NCI-H187 (cell line): Measurements from ENCODE around the gene DGLUCY.
"Not testable (repeated sequence)": the region's sequence is repeated elsewhere in the genome, so short reads cannot be mapped to it uniquely, and the experiment has no call there.

ENCODE experiments used
- DNase-seq, 2 experiments: peaks; one replicate each; lab custom pipeline; 2025; lab: John Stamatoyannopoulos, UW

The DGLUCY gene

DNA sequence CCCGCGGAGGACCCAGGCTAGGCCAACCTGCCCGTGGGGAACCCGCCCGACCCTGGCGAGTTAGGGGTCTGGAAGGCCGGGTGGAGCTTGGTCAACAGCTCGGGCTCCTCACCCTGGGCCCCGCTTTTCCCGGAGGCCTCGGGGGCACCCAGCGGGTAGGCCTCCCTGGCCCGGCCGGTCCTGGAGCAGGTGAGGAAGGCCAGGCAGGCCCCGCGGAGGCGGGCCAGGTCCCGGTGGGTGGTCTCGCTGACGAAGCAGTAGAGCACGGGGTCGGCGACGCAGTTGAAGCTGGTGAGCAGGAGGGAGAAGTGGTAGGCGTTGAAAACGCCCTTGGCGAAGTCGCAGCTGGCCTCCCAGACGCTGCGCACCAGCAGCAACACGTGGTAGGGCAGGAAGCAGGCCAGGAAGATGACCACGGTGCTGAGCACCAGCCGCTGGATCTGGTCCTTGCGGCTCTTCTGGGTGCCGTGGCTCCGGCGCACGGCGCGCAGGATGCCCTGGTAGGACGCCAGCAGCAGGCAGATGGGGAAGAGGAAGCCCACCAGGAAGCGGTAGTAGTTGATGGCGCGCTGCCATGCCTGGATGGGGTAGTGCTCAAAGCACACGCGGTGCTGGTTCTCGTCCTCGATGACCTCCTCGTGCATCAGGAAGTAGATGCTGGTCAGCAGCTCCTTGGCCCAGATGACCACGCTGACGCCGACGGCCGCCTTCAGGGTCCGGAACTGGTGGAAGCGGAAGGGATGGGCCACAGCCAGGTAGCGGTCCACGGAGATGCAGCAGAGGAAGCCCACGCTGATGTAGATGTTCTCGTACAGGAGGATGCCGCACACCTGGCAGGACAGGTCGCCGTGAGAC lies 120.3 kb downstream of the DGLUCY start:
- no peak for DNase-seq

DNA sequence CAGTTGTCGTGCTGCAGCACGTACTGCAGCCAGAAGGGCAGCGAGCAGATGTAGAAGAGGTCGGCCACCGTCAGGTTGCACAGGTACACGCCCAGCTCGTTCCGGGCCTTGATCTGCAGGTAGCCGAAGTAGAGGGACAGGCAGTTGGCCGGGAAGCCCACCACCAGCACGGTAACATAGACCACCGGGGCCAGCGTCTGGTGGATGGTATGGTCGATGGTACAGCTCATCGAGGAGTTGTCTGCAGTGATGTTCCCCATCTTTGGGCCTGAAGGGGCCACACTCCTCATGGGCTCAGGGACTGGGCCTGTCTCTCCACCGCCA lies 120.9 kb downstream of the DGLUCY start:
- no peak for DNase-seq

DNA sequence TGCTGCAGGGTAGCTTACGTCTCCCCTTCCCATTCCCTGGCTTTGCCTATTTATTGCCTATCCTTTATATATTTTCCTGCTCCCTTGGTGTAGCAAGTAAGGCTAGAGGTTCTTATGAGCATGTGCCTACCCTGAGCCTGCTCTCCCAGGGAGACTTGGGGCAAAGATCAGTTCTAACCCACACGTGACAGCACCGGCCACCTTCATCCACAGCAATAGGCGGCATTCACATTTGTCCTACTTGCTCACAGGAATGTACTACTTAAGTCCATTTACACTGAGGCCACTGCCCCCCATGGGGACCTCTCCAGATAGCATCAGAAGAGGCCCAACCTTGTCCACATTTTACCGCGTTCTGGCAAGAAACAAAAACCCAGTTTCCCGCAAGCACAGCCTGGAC lies 122.0 kb downstream of the DGLUCY start:
- no peak for DNase-seq

DNA sequence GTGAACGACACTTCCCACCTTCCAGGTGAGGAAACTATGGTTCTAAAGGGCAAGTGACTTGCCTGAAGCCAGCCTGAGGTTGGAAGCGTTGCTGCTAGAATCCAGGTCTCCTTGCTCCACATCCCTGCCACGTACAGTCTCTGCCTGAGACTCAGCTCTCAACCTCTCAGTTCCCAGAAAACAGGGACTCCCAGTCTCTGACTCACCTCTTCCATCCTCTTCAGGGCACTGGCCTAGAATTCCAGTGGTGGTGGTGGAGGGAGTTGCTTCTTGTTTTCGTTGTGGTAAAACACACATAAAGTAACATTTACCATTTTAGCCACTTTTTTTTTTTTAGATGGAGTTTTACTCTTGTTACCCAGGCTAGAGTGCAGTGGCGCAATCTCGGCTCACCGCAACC lies 123.3 kb downstream of the DGLUCY start:
- no peak for DNase-seq

DNA sequence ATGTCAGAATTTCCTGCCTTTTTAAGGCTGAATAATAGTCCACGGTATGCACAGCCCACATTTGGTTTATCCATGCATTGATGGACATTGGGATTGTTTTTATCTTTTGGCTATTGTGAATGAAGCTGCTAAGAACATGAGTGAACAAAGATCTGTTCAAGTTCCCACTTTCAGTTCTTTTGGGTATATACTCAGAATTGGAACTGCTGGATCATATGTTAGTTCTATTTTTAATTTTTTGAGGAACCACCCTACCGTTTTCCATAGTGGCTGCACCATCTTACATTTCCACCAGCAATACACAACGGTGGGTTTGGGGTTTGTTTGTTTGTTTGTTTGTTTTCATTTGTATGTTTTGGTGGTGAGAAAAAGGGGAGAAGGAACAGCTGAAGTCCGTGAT lies 124.2 kb downstream of the DGLUCY start:
- no peak for DNase-seq

DNA sequence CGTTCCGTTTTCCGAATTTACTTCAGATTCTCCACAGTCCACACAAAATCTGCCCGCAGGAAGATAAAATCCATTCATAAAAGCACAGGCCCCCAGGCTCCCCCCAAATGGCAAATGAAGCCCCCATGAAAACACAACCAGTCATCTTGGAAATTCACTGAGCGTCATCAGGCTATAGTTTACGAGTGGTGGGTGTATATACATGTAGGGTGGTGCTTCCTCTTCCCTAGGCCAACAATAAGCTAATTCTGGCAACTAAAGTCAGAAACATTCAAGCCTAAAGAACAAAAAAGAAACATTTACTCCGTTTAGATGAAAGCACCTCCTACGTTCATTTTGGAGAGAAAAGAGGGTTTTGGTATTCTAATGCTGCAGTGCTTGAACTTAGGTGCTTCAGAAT lies 124.8 kb downstream of the DGLUCY start:
- no peak for DNase-seq

DNA sequence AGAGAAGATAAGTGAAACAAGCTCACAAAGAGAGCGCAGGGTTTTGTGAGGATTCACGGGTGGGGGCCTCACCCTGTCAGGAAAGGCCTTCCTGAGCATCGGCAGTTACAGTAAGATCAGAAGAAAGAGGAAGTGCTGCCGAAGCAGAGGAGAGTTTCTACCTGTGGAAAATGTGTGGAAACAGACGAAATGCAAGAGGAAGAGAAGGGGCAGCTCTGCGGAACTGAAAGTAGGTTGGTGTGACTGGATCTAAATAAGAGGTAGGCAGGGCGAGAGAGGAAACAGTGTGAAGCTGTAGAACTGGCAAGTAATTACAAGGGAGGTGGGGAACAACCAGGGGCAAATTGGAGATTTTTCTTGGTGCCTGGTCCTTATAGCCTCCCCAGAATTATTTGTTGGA lies 128.0 kb downstream of the DGLUCY start:
- DNase-seq, result no peak

DNA sequence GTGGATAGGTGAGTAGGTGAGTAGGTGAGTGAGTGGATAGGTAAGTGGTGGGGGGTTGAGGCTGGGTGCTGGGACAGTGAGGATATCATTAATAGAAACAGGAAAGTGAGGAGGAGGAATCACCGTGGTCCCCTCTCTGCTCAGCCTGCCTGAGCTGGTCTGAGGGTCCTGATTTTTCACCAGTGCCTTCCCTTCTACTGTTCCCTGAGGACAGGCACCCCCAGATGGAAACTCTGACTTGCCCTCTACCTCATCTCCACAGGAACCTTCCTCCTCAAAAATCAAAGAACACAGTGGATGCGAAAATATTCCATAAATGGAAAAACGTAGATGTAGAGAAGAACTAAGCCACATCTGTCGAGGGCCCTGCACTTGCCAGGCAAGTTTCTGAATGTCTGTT lies 128.8 kb downstream of the DGLUCY start:
- no peak for DNase-seq

DNA sequence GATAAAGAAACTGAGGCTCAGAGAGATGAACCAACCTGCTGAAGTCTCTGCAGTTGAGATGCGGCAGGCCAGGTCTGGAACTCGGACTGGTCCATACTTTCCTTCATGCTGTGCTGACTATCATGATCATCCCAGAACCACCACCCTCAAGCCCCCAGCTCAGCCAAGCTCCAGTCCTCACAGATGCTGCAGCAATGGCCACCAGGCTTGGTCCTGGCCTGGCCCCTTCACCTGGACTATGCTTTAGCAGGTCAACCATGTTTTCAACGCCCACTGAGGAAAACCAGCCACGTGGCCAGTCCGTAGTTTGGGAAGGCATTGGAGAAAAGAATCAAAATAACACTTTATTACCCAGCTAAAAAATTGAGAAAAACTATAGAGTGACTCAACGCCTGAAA lies 129.2 kb downstream of the DGLUCY start:
- DNase-seq, result no peak

DNA sequence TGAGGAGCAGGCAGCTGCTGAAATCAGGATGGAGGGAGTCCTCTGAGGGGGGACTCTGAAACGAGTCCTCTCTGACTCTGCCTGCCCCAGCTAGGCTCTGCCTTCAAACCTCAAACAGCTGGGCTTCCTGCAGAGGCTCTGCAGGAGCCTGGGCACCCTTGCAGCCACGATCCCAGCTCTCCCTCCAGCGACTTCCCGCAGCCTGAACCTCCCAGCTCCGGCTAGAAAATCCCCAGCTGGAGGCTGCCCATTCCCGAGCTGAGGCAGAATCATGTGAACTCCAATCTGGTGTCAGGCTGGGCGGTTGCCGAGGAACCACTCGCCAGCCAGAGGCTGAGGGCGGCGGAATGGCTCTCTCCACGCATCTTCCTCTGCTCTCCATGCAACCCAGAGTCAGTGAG lies 130.6 kb downstream of the DGLUCY start, which contains the start of gene GPR68:
Gene GPR68, minus strand, starts transcription at position 204 of the 401 bp plus-strand sequence. CDS start 9,654 bp downstream, outside the sequence.
- no peak for DNase-seq

DNA sequence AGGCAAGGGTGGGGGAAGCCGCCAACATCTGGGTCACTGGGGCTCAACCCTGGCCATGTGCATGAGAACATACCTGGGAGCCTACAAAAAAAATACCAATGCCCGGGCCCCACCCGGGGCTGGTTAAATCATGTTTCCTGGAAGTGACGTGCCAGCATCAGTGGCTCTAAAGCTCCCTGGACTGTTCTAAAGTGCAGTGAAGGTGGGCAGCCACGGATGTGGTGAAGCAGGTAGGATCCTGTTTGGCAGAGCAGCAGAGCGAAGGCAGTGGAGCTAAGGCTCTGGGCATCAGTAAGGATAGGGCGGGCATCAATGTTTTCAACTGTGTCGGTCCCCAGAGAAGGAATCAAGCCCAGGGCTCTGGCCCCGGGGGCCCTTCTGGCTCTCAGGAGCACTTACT lies 131.2 kb downstream of the DGLUCY start:
- no peak for DNase-seq

DNA sequence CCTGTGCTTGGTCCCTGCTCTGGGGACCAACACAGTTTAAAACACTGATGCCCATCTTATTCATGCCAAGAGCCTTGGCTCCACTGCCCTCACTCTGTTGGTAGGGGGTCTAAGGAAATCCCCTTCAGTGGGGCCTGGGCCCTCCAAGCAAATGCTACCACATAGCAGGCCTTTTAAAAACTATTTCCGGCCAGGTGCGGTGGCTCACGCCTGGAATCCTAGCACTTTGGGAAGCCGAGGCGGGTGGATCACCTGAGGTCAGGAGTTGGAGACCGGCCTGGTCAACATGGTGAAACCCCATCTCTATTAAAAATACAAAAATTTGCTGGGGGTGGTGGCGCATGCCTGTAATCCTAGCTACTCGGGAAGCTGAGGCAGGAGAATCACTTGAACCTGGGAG lies 131.7 kb downstream of the DGLUCY start:
- not testable (repeated sequence) for DNase-seq

DNA sequence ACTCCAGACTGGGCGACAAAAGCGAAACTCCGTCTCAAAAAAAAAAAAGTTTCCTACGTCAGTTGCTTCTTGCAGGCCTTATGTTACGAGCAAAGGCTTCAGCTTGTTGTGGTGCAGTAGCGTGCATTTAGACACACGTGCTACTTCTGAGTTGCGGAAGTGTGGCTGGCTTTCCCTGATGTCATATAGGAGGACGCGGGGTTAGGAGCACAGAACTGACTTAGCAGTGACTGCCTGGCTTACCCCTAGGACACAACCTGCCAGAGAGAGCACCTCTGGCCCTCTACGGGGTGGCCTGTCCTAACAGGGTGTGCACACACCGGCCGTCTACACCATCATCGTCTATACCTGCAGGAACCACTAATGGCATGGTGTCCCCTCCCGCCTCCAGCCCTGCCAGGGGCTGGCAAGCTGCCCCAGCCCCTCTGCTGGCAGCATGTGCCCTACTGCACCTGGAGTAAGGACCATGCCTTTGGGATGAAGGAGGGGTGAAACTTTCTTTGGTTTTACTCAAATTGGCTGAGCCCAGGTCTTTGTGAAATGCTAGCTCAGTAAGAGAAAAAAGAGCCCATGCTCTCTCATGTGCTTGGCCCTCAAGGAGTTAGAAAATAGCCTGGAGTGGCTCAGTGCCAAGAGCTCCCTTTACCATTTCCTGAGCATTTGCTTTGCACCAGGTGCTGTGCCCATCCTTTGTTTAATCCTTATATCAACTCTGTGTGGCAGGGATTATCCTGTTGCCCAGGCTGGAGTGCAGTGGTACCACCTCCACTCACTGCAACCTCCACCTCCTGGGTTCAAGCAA lies 132.4 kb downstream of the DGLUCY start:
- no peak for DNase-seq

DNA sequence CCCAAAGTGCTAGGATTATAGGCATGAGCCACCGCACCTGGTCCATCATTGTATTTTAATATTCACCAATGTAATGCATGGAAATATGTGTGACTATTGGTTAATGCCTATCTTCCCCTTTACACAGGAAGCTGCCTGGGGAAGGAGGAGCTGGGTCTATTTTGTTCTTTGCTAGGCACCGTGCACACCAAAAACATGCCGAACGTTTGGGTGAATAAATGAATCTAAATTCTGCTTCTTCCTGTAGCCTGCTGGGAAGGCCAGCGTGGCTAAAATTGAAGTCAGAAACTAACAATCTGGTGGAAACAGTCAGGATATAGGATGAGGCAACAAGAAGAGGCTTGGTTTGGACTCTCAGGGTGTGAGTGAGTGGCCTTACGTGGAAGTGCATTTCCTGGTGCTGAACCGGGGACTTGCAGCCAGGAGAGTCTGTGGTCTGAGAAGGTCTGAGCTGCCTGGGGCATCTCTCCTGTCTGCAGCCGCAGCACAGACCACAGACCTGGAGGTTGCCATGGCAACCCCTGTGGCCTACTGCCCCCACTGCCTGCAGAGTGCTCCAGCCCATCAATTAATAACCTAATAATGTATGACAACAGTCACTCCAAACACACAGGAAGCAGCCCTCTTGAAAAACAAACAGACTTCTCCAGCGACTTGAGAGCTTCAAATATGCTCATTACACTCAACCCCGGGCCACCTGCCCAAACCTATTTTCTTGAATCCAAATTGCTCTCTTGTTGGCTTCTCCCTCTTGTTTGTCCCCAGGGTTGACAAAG lies 136.2 kb downstream of the DGLUCY start:
- peak; percentile 43 to 55 for DNase-seq

DNA sequence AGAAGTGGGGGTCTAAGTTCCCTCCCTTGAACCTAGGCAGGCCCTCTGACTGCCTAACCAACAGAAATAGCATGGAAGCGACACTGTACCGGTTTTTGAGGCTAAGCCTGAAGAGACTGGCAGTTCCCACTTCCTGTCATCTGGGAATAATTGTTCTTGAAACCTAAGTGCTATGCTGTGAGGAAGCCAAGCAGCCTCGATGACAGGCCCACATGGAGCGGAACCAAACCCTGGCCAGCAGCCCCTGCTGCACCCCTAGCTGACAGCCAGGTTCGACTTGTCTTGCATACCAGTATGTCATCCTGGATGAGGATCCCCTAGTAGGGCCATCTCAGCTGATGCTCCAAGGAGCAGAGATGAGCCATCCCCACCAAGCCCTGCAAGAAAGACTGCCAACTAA lies 137.0 kb downstream of the DGLUCY start:
- no peak for DNase-seq

DNA sequence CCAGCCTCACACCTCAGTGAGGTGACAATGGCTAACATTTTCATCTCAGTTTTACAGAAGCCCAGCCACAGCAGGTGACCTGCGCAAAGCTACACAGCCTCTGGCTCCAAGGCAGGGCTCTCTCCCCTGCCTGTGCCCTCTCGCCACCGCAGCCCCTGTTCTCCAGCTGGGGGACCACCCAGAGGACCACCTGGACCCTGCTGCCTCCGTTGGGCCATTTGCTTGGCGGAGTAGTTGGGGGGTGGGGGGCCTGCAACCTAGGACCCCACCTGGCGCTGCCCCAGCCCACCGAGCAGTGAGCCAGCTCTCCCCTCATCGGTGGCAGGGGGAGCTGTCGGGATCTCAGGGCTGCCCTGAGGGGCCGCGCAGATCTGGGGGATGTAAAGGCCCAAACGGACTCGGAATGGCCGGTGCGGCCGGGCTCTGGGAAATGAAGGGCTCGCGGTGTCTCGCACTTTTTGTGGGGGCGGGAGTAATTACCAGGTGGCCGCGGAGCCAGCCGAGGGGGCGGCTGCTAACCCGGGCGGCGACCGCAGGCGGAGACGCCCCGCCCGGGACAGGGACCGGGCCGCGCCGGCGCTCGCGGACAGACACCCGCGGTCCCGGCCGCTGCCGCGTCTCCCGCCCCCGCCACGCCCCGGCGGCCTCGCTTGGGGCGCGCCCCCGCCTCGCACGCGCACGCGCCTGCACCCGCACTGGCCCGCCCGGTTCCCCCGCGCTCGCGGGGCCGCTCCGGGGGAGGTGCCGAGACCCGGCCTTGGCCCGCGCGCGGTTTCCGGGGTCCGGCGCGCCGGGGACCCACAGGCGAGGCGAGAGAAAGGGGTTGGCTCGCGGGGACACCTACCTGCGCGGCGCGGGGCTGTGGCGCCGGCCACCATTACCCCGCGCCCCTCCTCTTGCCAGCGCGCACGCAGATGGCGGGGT lies 139.3 kb downstream of the DGLUCY start:
- DNase-seq, result no peak

DNA sequence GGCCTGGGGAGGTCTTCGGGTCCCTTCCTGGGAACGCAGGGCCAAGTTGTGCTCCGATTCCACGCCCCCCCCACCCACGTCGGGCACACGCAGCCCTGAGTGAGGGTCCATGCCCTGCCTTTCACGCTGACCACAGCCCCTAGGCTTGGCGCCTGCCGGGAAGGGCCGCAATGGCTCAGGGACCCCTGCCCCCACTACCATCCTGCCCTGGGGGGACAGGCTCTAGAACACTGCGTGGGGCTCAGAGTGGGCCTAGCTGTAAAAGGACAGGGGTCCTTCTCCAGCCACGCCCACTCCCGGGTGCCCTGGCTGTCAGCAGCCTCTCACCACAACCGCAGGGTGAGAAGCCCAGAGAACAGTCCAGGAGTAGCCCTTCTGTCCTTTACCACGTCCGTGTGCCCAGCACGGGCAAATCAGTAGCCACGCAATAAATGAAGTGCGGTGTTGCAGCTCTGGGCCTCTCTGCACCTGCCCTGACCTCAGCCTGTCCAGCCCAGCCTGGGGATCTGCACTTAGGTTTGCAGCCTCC lies 140.0 kb downstream of the DGLUCY start:
- no peak for DNase-seq

DNA sequence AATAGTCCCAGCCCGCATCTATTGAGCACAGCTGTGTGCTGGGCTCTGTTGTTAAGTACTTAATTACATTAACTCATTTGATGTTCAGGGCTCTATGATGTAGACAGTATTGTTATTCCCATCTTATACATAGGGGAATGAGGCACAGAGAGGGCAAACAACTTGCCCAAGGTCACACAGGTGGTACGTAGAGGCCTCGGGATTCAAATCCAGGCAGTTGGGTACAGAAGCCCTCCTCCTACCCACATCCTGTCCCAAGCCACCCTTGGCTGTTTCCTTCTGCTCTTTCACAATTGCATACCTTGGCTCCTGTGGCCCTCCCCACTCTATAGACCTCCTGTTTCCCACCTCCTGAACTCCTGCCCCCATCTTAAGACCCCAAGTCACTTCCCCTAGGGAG lies 140.6 kb downstream of the DGLUCY start:
- no peak for DNase-seq

DNA sequence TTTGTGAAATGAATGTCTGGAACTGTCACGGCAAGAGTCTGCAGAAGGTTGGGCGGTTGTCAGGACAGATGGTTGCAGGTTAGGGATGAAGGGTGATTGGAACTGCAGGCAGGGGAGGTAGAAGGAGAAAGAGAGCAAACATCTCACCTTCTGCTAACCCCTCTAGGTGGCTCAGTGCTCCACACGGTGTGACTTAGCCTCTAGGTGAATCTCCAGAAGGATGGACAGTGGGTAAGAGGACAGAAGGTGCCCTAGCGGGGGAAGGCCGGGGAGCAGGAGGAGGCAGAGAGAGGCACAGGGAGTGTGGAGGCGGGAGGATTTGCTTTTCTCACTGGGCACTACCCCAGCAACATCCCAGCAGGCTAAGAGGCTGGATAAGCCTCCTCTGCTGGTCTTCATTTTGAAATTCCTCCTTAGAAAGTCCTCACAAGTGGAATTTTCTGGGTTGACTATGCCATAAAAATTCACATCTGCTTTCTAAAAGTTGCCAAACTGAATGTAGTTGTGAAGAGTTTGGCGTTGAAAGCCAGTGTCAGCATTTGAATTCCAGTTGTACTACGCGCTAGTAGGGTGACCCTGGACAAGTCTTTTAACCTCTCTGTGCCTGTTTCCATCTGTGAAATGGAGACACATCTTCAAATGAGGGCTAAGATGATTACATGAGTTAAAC lies 141.3 kb downstream of the DGLUCY start:
- DNase-seq, result no peak

DNA sequence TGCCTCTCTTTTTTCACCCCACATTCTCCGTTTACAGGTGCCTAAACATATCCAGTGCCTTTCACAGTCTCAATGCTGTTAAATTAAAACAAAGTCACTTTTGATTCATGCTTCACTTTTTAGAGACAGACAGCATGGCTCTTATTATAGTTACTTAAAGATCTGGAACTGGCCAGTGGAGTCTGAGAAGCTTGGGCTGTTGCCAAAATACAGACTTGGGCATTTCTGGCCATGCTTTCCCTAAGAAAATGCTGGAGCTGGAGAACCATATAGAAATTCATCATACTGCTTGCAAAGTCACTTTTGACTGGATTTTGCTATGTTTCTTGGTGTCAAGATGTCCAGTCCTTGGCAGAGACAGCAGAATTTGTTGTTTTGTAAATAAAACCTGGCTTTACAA lies 142.8 kb downstream of the DGLUCY start:
- DNase-seq, result no peak
